Gastroesophageal sphincter (tissue), 4 donors: ENCODE results near the gene MTREX. TPM values are rescaled to one million over a fixed set of nuclear protein-coding genes. Genes with fewer than 3 reads are reported as not detected.

Source experiments
- total RNA-seq, 4 donors: library from RNA; depleted of rRNA; stranded (reverse); fragments of >200 nt; gene quantifications; one replicate each; pipeline ENCODE4 v1.1.0, GENCODE V29; 2016

Gene MTREX
- total RNA-seq, 4 donors from 2014 or later, result 55.7 to 93.2 (median 61.5) TPM

Other genes starting within 250 kb of the MTREX start
- gene GZMA, start 205.3 kb upstream of the MTREX start, total RNA-seq, result 1 to 10 TPM in 1 of 4 donors, not detected in 3; 3.5 TPM
- 10 to 100 TPM in 3 of 4 donors, 1 to 10 TPM in 1; 9.2 to 32.7 (median 11.5) TPM for gene GPX8, start 147.8 kb upstream of the MTREX start, total RNA-seq
- not detected for gene CDC20B, start 134.8 kb upstream of the MTREX start, total RNA-seq
- not detected for gene MCIDAS, start 80.7 kb upstream of the MTREX start, total RNA-seq
- gene CCNO, start 74.4 kb upstream of the MTREX start, total RNA-seq, result not detected
- gene DHX29, start 295 bp upstream of the MTREX start, total RNA-seq, result 10 to 100 TPM; 31.8 to 43.3 (median 35.9) TPM
- 100 to 1,000 TPM; 209 to 314 (median 250) TPM for gene PLPP1, start 227.0 kb downstream of the MTREX start, total RNA-seq